ENCODE results near the gene WSCD2.

- TF ChIP-seq CTCF (conservative IDR thresholded peaks at IDR 0.05; ENCODE audit: low read length) (no peak), EZH2phosphoT487 (IDR thresholded peaks at IDR 0.05; ENCODE audit: borderline replicate concordance, low read depth, low read length) (no peak)
Measured at GRCh38 chr12:108116699-108117098, 12.4 kb upstream of the WSCD2 start.
